GM12878 (cell line): ENCODE data around the gene NMNAT1. TPM values are rescaled to one million over a fixed set of nuclear protein-coding genes. Genes with fewer than 3 reads are reported as not detected.

Experiments used
- CEBPZ ChIP-seq: fragments of 150-350 bp; IDR thresholded peaks from 2 replicates; pipeline ENCODE4 v1.6.1; 2016; ENCODE audit warnings: low read depth, low read length
- HDAC2 ChIP-seq: fragments of 200-600 bp; sonication (generic); IDR thresholded peaks from 2 replicates; pipeline ENCODE4 v1.6.1; 2017
- HDAC6 ChIP-seq: fragments of 200-600 bp; sonication (generic); IDR thresholded peaks from one replicate; pipeline ENCODE4 v1.8.0; 2017; ENCODE audit warnings: antibody characterized with exemption; ENCODE audit not compliant: unreplicated experiment
- KDM1A ChIP-seq: fragments of 200-600 bp; sonication (generic); IDR thresholded peaks from 2 replicates; pipeline ENCODE4 v1.6.1; 2016; ENCODE audit warnings: borderline replicate concordance
- NFXL1 ChIP-seq: fragments of 450-650 bp; IDR thresholded peaks from 2 replicates; pipeline ENCODE4 v1.6.1; 2017; ENCODE audit warnings: antibody characterized with exemption, mild to moderate bottlenecking, borderline replicate concordance
- NKRF ChIP-seq: fragments of 450-650 bp; conservative IDR thresholded peaks from 2 replicates; pipeline ENCODE4 v1.6.1; 2017; ENCODE audit warnings: mild to moderate bottlenecking, moderate library complexity
- NR2C2 ChIP-seq: IDR thresholded peaks from 2 replicates; pipeline ENCODE4 v1.6.1; 2011; ENCODE audit warnings: borderline replicate concordance, low read depth; ENCODE audit not compliant: control insufficient read depth, insufficient read length
- PRDM15 ChIP-seq: fragments of 450-650 bp; formaldehyde crosslinking; IDR thresholded peaks from 2 replicates; pipeline ENCODE4 v1.4.0; 2020; ENCODE audit warnings: mild to moderate bottlenecking, moderate library complexity
- RFX5 ChIP-seq: IDR thresholded peaks from 2 replicates; pipeline ENCODE4 v1.6.1; 2011; ENCODE audit warnings: low read depth, low read length, improper control_type of control experiment
- SMARCA5 ChIP-seq: fragments of 450-650 bp; IDR thresholded peaks from 2 replicates; pipeline ENCODE4 v1.6.1; 2017; ENCODE audit warnings: mild to moderate bottlenecking
- USF1 ChIP-seq: IDR thresholded peaks from 2 replicates; pipeline ENCODE4 v1.6.1; 2011; ENCODE audit warnings: borderline replicate concordance, low read depth, mild to moderate bottlenecking, moderate library complexity, mixed read lengths, low read length; ENCODE audit not compliant: insufficient read depth; ENCODE audit errors: extremely low read length
- WRNIP1 ChIP-seq: IDR thresholded peaks from 2 replicates; pipeline ENCODE4 v1.6.1; 2011; ENCODE audit warnings: low read depth, low read length, improper control_type of control experiment, borderline replicate concordance
- polyA plus RNA-seq, 11 experiments: library from polyadenylated mRNA; depleted of rRNA in 4 of 11; unstranded in 6 of 11; stranded (reverse) in 5 of 11; fragments of >200 nt; fragmentation: Nextera tagmentation in 4 of 11; fragmentation: Illumina TruSeq in 1 of 11; extraction: Ambion mirVana in 4 of 11; extraction: Trizol in 1 of 11; gene quantifications; 1 replicate in 1 of 11; 2 replicates in 10 of 11; pipeline versions ENCODE4 v1.2.1 to v1.2.3, GENCODE V29; 2011 to 2016; ENCODE audit warnings: inconsistent platforms in 2 of 11, missing spikeins in 2 of 11, low read depth in 1 of 11
- total RNA-seq, 4 experiments: library from RNA; depleted of rRNA in 3 of 4; stranded (reverse); fragments of >200 nt in 3 of 4; fragmentation: Illumina TruSeq in 1 of 4; extraction: Trizol in 1 of 4; gene quantifications; 2 replicates each; pipeline versions ENCODE4 v1.2.1 to v1.2.3, GENCODE V29; 2013 to 2021
- TF ChIP-seq, protein P1 (sequence below): fragments of 450-650 bp; IDR thresholded peaks from 2 replicates; pipeline ENCODE4 v1.6.1; 2016; ENCODE audit warnings: mild to moderate bottlenecking
- TF ChIP-seq, protein P2 (sequence below): fragments of 150-350 bp; IDR thresholded peaks from 2 replicates; pipeline ENCODE4 v1.6.1; 2014; ENCODE audit warnings: mild to moderate bottlenecking, low read depth, low read length

The NMNAT1 gene
- total and polyA plus RNA-seq, 10 of the 15 experiments (the other 5 are each of a cell fraction or from before 2014, with no cell fraction given) = 7.2 to 16.7 (median 11.7) TPM

DNA sequence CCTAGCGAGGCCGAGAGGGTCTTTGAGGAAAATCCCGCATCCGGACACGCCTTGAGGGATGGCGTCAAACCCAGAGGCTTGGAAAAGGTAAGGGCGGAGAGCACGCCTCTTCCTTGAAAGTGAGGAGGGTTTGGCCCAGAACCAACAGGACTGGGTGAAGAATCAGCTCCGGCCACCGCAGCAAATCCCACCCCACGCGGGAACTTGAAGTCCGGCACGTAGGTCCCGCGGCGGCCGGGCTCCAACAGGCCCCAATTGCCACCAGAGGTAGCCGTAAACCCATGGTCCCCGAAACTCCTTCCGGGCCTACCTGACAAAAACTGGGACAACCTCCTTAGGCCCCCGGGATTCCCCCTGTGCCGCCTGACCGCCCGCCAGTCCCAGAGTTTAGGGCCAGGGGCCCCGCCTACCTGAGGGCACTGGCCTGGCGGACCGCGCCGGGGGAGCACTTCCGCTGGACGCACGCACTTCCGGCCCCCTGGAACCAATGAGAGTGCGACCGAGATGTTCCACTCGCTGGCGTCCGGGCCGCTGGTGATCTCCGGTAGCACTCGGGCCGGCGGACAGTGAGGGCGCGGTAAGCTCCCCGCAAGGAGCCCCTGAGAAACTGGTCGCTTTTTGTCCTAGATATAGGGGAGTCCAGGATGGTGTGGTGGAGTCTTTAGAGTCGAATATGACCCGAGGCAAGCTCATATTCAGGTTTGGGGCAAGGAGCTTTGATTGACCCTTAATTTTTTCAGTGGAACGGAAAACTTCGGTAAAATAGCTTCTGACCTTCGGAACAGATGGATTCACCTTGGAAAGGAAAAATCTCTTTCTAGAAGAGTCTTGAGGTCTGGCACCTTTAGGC is at the start of gene NMNAT1, which contains the start of gene LZIC (continued):
- TF ChIP-seq HDAC6 (no peak), USF1 (peak; percentile 18), KDM1A (no peak), HDAC2 (0 out of 2 replicates have a peak, but pooled peaks have one; percentile 78), RFX5 (0 out of 2 replicates have a peak, but pooled peaks have one; percentile 16), CEBPZ (no peak), SMARCA5 (peak; percentile 24; the same call in 1 of the 2 replicates), PRDM15 (CRISPR knock-in tag) (no peak), WRNIP1 (0 out of 2 replicates have a peak, but pooled peaks have one; percentile 55), NR2C2 (no peak), NKRF (peak; percentile 47; the same call in 1 of the 2 replicates), NFXL1 (no peak)
- TF ChIP-seq, protein P1, sequence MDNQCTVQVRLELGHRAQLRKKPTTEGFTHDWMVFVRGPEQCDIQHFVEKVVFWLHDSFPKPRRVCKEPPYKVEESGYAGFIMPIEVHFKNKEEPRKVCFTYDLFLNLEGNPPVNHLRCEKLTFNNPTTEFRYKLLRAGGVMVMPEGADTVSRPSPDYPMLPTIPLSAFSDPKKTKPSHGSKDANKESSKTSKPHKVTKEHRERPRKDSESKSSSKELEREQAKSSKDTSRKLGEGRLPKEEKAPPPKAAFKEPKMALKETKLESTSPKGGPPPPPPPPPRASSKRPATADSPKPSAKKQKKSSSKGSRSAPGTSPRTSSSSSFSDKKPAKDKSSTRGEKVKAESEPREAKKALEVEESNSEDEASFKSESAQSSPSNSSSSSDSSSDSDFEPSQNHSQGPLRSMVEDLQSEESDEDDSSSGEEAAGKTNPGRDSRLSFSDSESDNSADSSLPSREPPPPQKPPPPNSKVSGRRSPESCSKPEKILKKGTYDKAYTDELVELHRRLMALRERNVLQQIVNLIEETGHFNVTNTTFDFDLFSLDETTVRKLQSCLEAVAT = no peak
- TF ChIP-seq, protein P2, sequence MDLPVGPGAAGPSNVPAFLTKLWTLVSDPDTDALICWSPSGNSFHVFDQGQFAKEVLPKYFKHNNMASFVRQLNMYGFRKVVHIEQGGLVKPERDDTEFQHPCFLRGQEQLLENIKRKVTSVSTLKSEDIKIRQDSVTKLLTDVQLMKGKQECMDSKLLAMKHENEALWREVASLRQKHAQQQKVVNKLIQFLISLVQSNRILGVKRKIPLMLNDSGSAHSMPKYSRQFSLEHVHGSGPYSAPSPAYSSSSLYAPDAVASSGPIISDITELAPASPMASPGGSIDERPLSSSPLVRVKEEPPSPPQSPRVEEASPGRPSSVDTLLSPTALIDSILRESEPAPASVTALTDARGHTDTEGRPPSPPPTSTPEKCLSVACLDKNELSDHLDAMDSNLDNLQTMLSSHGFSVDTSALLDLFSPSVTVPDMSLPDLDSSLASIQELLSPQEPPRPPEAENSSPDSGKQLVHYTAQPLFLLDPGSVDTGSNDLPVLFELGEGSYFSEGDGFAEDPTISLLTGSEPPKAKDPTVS = no peak
